ENCODE results near the gene NDUFS6.

The NDUFS6 gene

GRCh38 chr5:1778138-1779020 is 22.8 kb upstream of the NDUFS6 start:
- TF ChIP-seq TAF1 (IDR thresholded peaks at IDR 0.05; ENCODE audit: borderline replicate concordance, low read depth, low read length) (no peak), POLR2A (IDR thresholded peaks at IDR 0.05; ENCODE audit: low read depth, low read length) (no peak), POLR2AphosphoS5 (IDR thresholded peaks at IDR 0.05; ENCODE audit: low read depth, low read length) (no peak)
- DNase-seq (ENCODE audit: insufficient read length) (no peak), FAIRE-seq (no peak)

- TF ChIP-seq POLR2A (IDR thresholded peaks at IDR 0.05; ENCODE audit: low read depth, low read length) (no peak), TAF1 (IDR thresholded peaks at IDR 0.05; ENCODE audit: borderline replicate concordance, low read depth, low read length) (no peak)
- FAIRE-seq: no peak
Measured at GRCh38 chr5:1779021-1779680, 22.1 kb upstream of the NDUFS6 start.

GRCh38 chr5:1779782-1780613 is 21.2 kb upstream of the NDUFS6 start:
- no peak for FAIRE-seq
- no peak for TF ChIP-seq POLR2A (IDR thresholded peaks at IDR 0.05; ENCODE audit: low read depth, low read length)
- no peak for TF ChIP-seq TAF1 (IDR thresholded peaks at IDR 0.05; ENCODE audit: borderline replicate concordance, low read depth, low read length)
- no peak for TF ChIP-seq POLR2AphosphoS5 (IDR thresholded peaks at IDR 0.05; ENCODE audit: low read depth, low read length)
- DNase-seq (ENCODE audit: insufficient read length): no peak

More at GRCh38 chr5:1779021-1779680, 22.1 kb upstream of the NDUFS6 start:
- no peak for DNase-seq (ENCODE audit: insufficient read length)

- TF ChIP-seq TAF1 (IDR thresholded peaks at IDR 0.05; ENCODE audit: borderline replicate concordance, low read depth, low read length): no peak
- no peak for TF ChIP-seq POLR2A (IDR thresholded peaks at IDR 0.05; ENCODE audit: low read depth, low read length)
- DNase-seq (ENCODE audit: insufficient read length) (no peak), FAIRE-seq (no peak)
Measured at GRCh38 chr5:1780614-1780930, 20.6 kb upstream of the NDUFS6 start.

GRCh38 chr5:1781107-1781506 is 20.1 kb upstream of the NDUFS6 start:
- DNase-seq (ENCODE audit: insufficient read length) (no peak), FAIRE-seq (no peak)
- TF ChIP-seq TAF1 (IDR thresholded peaks at IDR 0.05; ENCODE audit: borderline replicate concordance, low read depth, low read length) (no peak), POLR2AphosphoS5 (IDR thresholded peaks at IDR 0.05; ENCODE audit: low read depth, low read length) (no peak), POLR2A (IDR thresholded peaks at IDR 0.05; ENCODE audit: low read depth, low read length) (no peak)

- TF ChIP-seq TAF1 (IDR thresholded peaks at IDR 0.05; ENCODE audit: borderline replicate concordance, low read depth, low read length) (no peak), POLR2AphosphoS5 (IDR thresholded peaks at IDR 0.05; ENCODE audit: low read depth, low read length) (no peak), POLR2A (IDR thresholded peaks at IDR 0.05; ENCODE audit: low read depth, low read length) (no peak)
- DNase-seq (ENCODE audit: insufficient read length) (no peak), FAIRE-seq (no peak)
Measured at GRCh38 chr5:1781726-1782384, 19.4 kb upstream of the NDUFS6 start.

- TF ChIP-seq TAF1 (IDR thresholded peaks at IDR 0.05; ENCODE audit: borderline replicate concordance, low read depth, low read length) (no peak), POLR2AphosphoS5 (IDR thresholded peaks at IDR 0.05; ENCODE audit: low read depth, low read length) (no peak), POLR2A (IDR thresholded peaks at IDR 0.05; ENCODE audit: low read depth, low read length) (no peak)
- peak; percentile 86 for FAIRE-seq
- no peak for DNase-seq (ENCODE audit: insufficient read length)
Measured at GRCh38 chr5:1782385-1783215, 18.6 kb upstream of the NDUFS6 start.

- no peak for FAIRE-seq
- DNase-seq (ENCODE audit: insufficient read length): peak; percentile 53
- no peak for TF ChIP-seq POLR2AphosphoS5 (IDR thresholded peaks at IDR 0.05; ENCODE audit: low read depth, low read length)
- TF ChIP-seq POLR2A (IDR thresholded peaks at IDR 0.05; ENCODE audit: low read depth, low read length): no peak
- TF ChIP-seq TAF1 (IDR thresholded peaks at IDR 0.05; ENCODE audit: borderline replicate concordance, low read depth, low read length): no peak
Measured at GRCh38 chr5:1783216-1783554, 18.0 kb upstream of the NDUFS6 start.

GRCh38 chr5:1784197-1785050 is 16.8 kb upstream of the NDUFS6 start:
- DNase-seq (ENCODE audit: insufficient read length) (no peak), FAIRE-seq (no peak)
- no peak for TF ChIP-seq TAF1 (IDR thresholded peaks at IDR 0.05; ENCODE audit: borderline replicate concordance, low read depth, low read length)
- TF ChIP-seq POLR2AphosphoS5 (IDR thresholded peaks at IDR 0.05; ENCODE audit: low read depth, low read length): no peak
- TF ChIP-seq POLR2A (IDR thresholded peaks at IDR 0.05; ENCODE audit: low read depth, low read length): no peak

- DNase-seq (ENCODE audit: insufficient read length): no peak
- TF ChIP-seq POLR2AphosphoS5 (IDR thresholded peaks at IDR 0.05; ENCODE audit: low read depth, low read length) (no peak), POLR2A (IDR thresholded peaks at IDR 0.05; ENCODE audit: low read depth, low read length) (no peak), TAF1 (IDR thresholded peaks at IDR 0.05; ENCODE audit: borderline replicate concordance, low read depth, low read length) (no peak)
- no peak for FAIRE-seq
Measured at GRCh38 chr5:1785062-1785461, 16.1 kb upstream of the NDUFS6 start.
